K562 (cell line): Measurements from ENCODE around the gene MAP3K7CL. TPM values are rescaled to one million over a fixed set of nuclear protein-coding genes. Genes with fewer than 3 reads are reported as not detected.

ENCODE experiments used
- ATAC-seq: fragments of 200-7000 bp; cut with Tn5 transposase; 3 replicates; pipeline ENCODE4 v1.9.1; 2020; ENCODE audit warnings: moderate library complexity
- BruUV-seq: library from RNA; stranded (reverse); fragments of 400-500 nt; replicated peaks from 2 replicates; lab custom pipeline; 2021; lab: Mats Ljungman, UMichigan
- CTCF ChIA-PET: fragments of 300-600 bp; formaldehyde crosslinking; extraction: SDS; loops from one replicate; lab custom pipeline; 2021; ENCODE audit warnings: low intra/inter-chr PET ratio; lab: Yijun Ruan, JAX
- POLR2A ChIA-PET: fragments of 300-600, 350-650 bp; sonication (Branson Sonifier 250); formaldehyde crosslinking; extraction: SDS; loops from one replicate; lab custom pipeline; 2021; ENCODE audit warnings: antibody characterized with exemption, inconsistent platforms; lab: Yijun Ruan, JAX
- DNase-seq, 4 experiments: peaks; one replicate each; pipeline versions ENCODE4 v3.0.0 to v3.0.0-alpha.2; 2011 to 2018; ENCODE audit warnings: low spot score in 3 of 4, mixed read lengths in 3 of 4; ENCODE audit errors: extremely low read depth in 1 of 4
- FAIRE-seq: peaks from 2 replicates; lab custom pipeline; 2011; peaks lifted over from hg19 to GRCh38; lab: Jason Lieb, UNC
- H2AFZ ChIP-seq: 2 replicates; pipeline ENCODE4 v1.6.0; 2011; ENCODE audit warnings: low read depth, low read length, control low read depth, inconsistent platforms
- H3K27ac ChIP-seq: fragments of 200-600 bp; 3 replicates; pipeline ENCODE4 v1.8.0; 2011; ENCODE audit warnings: low read depth, mild to moderate bottlenecking, control low read depth, inconsistent platforms, low read length, moderate library complexity, mixed read lengths; ENCODE audit errors: extremely low read depth
- H3K27me3 ChIP-seq, 2 experiments: fragments of 300-600 bp in 1 of 2; 2 replicates in 1 of 2; 3 replicates in 1 of 2; pipeline versions ENCODE4 v1.6.0 to v1.8.0; 2011; ENCODE audit warnings: inconsistent platforms in 2 of 2, low read length in 2 of 2, mild to moderate bottlenecking in 1 of 2, mixed read lengths in 1 of 2, moderate library complexity in 1 of 2; ENCODE audit not compliant: control insufficient read depth in 2 of 2, insufficient read depth in 2 of 2
- H3K36me3 ChIP-seq: fragments of 300-600 bp; 3 replicates; pipeline ENCODE4 v1.8.0; 2011; ENCODE audit warnings: mild to moderate bottlenecking, low read length, inconsistent platforms; ENCODE audit not compliant: control insufficient read depth, insufficient read depth
- H3K4me1 ChIP-seq, 2 experiments: fragments of 200-600 bp in 1 of 2; replicated peaks in 1 of 2; 2 replicates in 1 of 2; 3 replicates in 1 of 2; pipeline versions ENCODE4 v1.5.1 to v1.8.0; 2011; ENCODE audit warnings: inconsistent platforms in 2 of 2, low read length in 2 of 2, mild to moderate bottlenecking in 1 of 2, mixed read lengths in 1 of 2, moderate library complexity in 1 of 2; ENCODE audit not compliant: control insufficient read depth in 2 of 2, insufficient read depth in 2 of 2
- H3K4me2 ChIP-seq: 2 replicates; pipeline ENCODE4 v1.6.1; 2011; ENCODE audit warnings: low read length, control low read depth, inconsistent platforms, mixed read lengths; ENCODE audit not compliant: insufficient read depth
- H3K4me3 ChIP-seq: fragments of 200-600 bp; sonication (generic), shearing (Covaris generic); 2 replicates; pipeline ENCODE4 v1.5.1; 2016; ENCODE audit warnings: control low read depth, inconsistent platforms
- H3K79me2 ChIP-seq: fragments of 200-600 bp; 3 replicates; pipeline ENCODE4 v1.8.0; 2011; ENCODE audit warnings: low read length, inconsistent platforms; ENCODE audit not compliant: control insufficient read depth, insufficient read depth
- H3K9ac ChIP-seq, 2 experiments: 2 replicates each; pipeline versions ENCODE4 v1.6.0 to v1.6.1; 2011; ENCODE audit warnings: low read depth in 2 of 2, low read length in 2 of 2, control low read depth in 1 of 2, inconsistent platforms in 1 of 2, mild to moderate bottlenecking in 1 of 2, mixed read lengths in 1 of 2; ENCODE audit not compliant: insufficient read depth in 1 of 2
- H3K9me1 ChIP-seq: one replicate; pipeline ENCODE4 v1.6.0; 2011; ENCODE audit warnings: inconsistent platforms, mild to moderate bottlenecking, low read length, moderate library complexity; ENCODE audit not compliant: control insufficient read depth, insufficient read depth
- H3K9me3 ChIP-seq: replicated peaks from 2 replicates; pipeline ENCODE4 v1.5.1; 2011; ENCODE audit warnings: low read depth, low read length, inconsistent platforms; ENCODE audit not compliant: control insufficient read depth, insufficient read depth
- H4K20me1 ChIP-seq: replicated peaks from 2 replicates; pipeline ENCODE4 v1.6.1; 2011; ENCODE audit warnings: low read length, inconsistent platforms, mixed read lengths; ENCODE audit not compliant: control insufficient read depth, insufficient read depth
- FOXM1 ChIP-seq, 2 experiments: fragments of 450-650 bp in 1 of 2; sonication (generic) in 1 of 2; formaldehyde crosslinking in 1 of 2; IDR thresholded peaks; 2 replicates each; pipeline versions ENCODE4 v1.6.1 to v1.9.0; 2017 to 2022; ENCODE audit warnings: low read depth in 2 of 2, mild to moderate bottlenecking in 2 of 2, missing genetic modification reagents in 1 of 2, moderate library complexity in 1 of 2
- GATAD2B ChIP-seq: fragments of 450-650 bp; IDR thresholded peaks from 2 replicates; pipeline ENCODE4 v1.6.1; 2017; ENCODE audit warnings: mild to moderate bottlenecking, borderline replicate concordance
- HCFC1 ChIP-seq: IDR thresholded peaks from 2 replicates; pipeline ENCODE4 v1.6.1; 2012; ENCODE audit warnings: low read depth, low read length, improper control_type of control experiment
- LCOR ChIP-seq: sonication (generic); formaldehyde crosslinking; IDR thresholded peaks from 2 replicates; pipeline ENCODE4 v1.8.0; 2022; ENCODE audit warnings: mild to moderate bottlenecking, missing genetic modification reagents
- MBD2 ChIP-seq: sonication (generic); IDR thresholded peaks from 2 replicates; pipeline ENCODE4 v1.6.1; 2016; ENCODE audit warnings: low read depth, borderline replicate concordance
- MEF2A ChIP-seq: IDR thresholded peaks from 2 replicates; pipeline ENCODE4 v1.6.1; 2011; ENCODE audit warnings: low read depth, mild to moderate bottlenecking, low read length, moderate library complexity; ENCODE audit not compliant: control insufficient read depth
- MNT ChIP-seq, 2 experiments: fragments of 450-650 bp; conservative IDR thresholded peaks; 2 replicates each; pipeline ENCODE4 v1.6.1; 2017; ENCODE audit warnings: mild to moderate bottlenecking in 2 of 2, moderate library complexity in 2 of 2
- MYNN ChIP-seq, 2 experiments: sonication (generic); formaldehyde crosslinking in 1 of 2; IDR thresholded peaks; 2 replicates each; pipeline versions ENCODE4 v1.5.0 to v1.6.1; 2016 to 2020; ENCODE audit warnings: antibody characterized with exemption in 1 of 2, missing genetic modification reagents in 1 of 2
- NR1H2 ChIP-seq: sonication (generic); formaldehyde crosslinking; IDR thresholded peaks from 2 replicates; pipeline ENCODE4 v1.4.0; 2020; ENCODE audit warnings: mild to moderate bottlenecking, missing genetic modification reagents
- POLR2B ChIP-seq: fragments of 450-650 bp; IDR thresholded peaks from 2 replicates; pipeline ENCODE4 v1.6.1; 2018; ENCODE audit warnings: low read depth; ENCODE audit not compliant: partially characterized antibody
- PTBP1 ChIP-seq: fragments of 200-400 bp; formaldehyde crosslinking; IDR thresholded peaks from 2 replicates; pipeline ENCODE4 v1.6.1; 2017; ENCODE audit warnings: low read depth, low read length
- RFX7 ChIP-seq: fragments of 250-450 bp; sonication (Bioruptor Pico); IDR thresholded peaks from 2 replicates; pipeline ENCODE4 v1.5.1; 2021; ENCODE audit warnings: mild to moderate bottlenecking
- SMARCB1 ChIP-seq: IDR thresholded peaks from 2 replicates; pipeline ENCODE4 v1.6.1; 2011; ENCODE audit warnings: improper control_type of control experiment, low read depth; ENCODE audit not compliant: insufficient read length
- STAT5A ChIP-seq: IDR thresholded peaks from 2 replicates; pipeline ENCODE4 v1.6.1; 2012; ENCODE audit warnings: low read length, inconsistent platforms, borderline replicate concordance
- TBP ChIP-seq: optimal IDR thresholded peaks from 2 replicates; pipeline ENCODE3; 2011; ENCODE audit warnings: low read depth, low read length, improper control_type of control experiment
- ZC3H11A ChIP-seq: IDR thresholded peaks from 2 replicates; pipeline ENCODE4 v1.6.1; 2012; ENCODE audit warnings: low read depth, low read length, improper control_type of control experiment
- ZNF444 ChIP-seq: fragments of 250-450 bp; sonication (Bioruptor Pico); IDR thresholded peaks from 2 replicates; pipeline ENCODE4 v1.4.0; 2020; ENCODE audit warnings: mild to moderate bottlenecking, moderate library complexity
- WGBS: fragments of 100-300 bp; shearing (Covaris generic); methylation state at CpG from one replicate; pipeline ENCODE4 v1.1.6; 2016; ENCODE audit warnings: low coverage, mixed read lengths; ENCODE audit not compliant: insufficient coverage; ENCODE audit errors: missing lambda C conversion rate; 5-methylcytosine and 5-hydroxymethylcytosine counted together
- in situ Hi-C: fragments of 300-500 bp; cut with MboI; formaldehyde crosslinking; loops from 4 replicates; pipeline ENCODE4 v1.15.0; 2018; ENCODE audit warnings: inconsistent platforms, mixed read lengths
- intact Hi-C: fragments of 100-400 bp; cut with micrococcal nuclease; formaldehyde crosslinking; loops from 2 replicates; pipeline ENCODE4 v1.14.2; 2022
- polyA plus RNA-seq, 8 experiments: library from polyadenylated mRNA; depleted of rRNA in 4 of 8; stranded (reverse) in 5 of 8; unstranded in 3 of 8; fragments of >200 nt; fragmentation: Nextera tagmentation in 2 of 8; fragmentation: Illumina TruSeq in 1 of 8; extraction: Ambion mirVana in 2 of 8; extraction: Trizol in 1 of 8; gene quantifications; 2 replicates each; pipeline versions ENCODE4 v1.2.1 to v1.2.3, GENCODE V29; 2011 to 2014; ENCODE audit warnings: inconsistent platforms in 1 of 8, missing spikeins in 1 of 8
- total RNA-seq, 7 experiments: library from RNA; depleted of rRNA in 6 of 7; stranded (reverse); fragments of >200 nt in 6 of 7; fragmentation: Illumina TruSeq in 2 of 7; extraction: Trizol in 2 of 7; gene quantifications; 2 replicates each; pipeline versions ENCODE4 v1.2.1 to v1.2.3, GENCODE V29; 2011 to 2021; ENCODE audit warnings: low replicate concordance in 1 of 7
- TF ChIP-seq, protein P1 (sequence below): sonication (generic); formaldehyde crosslinking; IDR thresholded peaks from 2 replicates; pipeline ENCODE4 v1.8.1; 2023; ENCODE audit warnings: mild to moderate bottlenecking, missing genetic modification reagents

Gene MAP3K7CL
- total and polyA plus RNA-seq, 9 of the 15 experiments (the other 6 are each of a cell fraction or from before 2014, with no cell fraction given), result 0.13 to 0.15 (median 0.14) TPM; not detected in 6

DNA sequence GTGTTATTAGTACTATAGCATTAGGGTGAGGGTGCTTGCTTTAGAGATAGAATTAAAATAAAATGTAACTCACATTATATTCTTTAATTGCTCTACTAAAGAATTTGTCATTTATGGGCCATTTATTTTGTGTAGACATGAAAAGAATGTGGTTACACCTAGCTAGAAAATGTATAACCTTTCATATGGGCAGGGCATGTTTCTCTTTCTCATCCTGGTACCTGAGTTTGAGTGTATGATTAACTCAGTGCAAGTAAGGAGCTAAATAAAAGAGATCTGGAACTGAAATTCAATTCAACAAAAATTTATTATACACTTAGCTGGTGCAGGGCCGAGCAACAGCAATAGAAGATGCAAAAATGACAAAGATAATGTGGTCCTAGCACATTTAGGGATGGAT lies 47.4 kb downstream of the MAP3K7CL start (continued):
- TF ChIP-seq ZNF444 (CRISPR knock-in tag) (no peak), PTBP1 (no peak)

DNA sequence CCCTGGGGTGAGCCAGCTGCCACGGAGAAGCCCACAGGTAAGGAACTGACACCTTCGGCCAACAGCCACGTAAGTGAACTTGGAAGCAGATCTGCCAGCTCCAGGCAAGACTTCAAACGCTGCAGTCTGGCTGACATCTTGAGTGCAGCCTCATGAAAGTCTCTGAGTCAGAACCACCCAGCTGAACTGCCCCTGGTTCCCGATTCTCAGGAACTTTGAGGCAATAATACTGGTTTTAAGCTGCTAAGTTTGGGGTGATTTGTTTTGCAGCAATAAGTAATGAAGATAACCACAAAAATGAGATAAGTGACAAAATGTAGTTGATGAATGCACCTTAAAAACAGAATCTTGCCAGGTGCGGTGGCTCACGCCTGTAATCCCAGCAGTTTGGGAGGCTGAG lies 48.5 kb downstream of the MAP3K7CL start:
- intact Hi-C loops (no loop called here), in situ Hi-C loops (no loop called here)
- peaks cover 0 to 5% of the 10 kb centered on the region in 2 experiments; a peak in 1 of 5 replicates for H3K4me1 ChIP-seq
- FAIRE-seq, result no peak
- no peaks in the 10 kb centered on the region for H3K9me3 ChIP-seq
- H4K20me1 ChIP-seq, result no peaks in the 10 kb centered on the region
- no peak overlapping the region for H3K4me3 ChIP-seq
- ChIA-PET POLR2A (no interaction called here), CTCF (no interaction called here)
- H3K79me2 ChIP-seq, result no peaks in the 10 kb centered on the region
- TF ChIP-seq STAT5A (no peak), RFX7 (CRISPR knock-in tag) (no peak), TBP (no peak), MNT (conservative IDR thresholded peaks at IDR 0.05) (no peak), MYNN (IDR thresholded peaks at IDR 0.05) (no peak), MYNN (CRISPR knock-in tag; IDR thresholded peaks at IDR 0.05) (no peak), FOXM1 (IDR thresholded peaks at IDR 0.05; ENCODE audit: low read depth) (no peak), FOXM1 (CRISPR knock-in tag; IDR thresholded peaks at IDR 0.05; ENCODE audit: low read depth) (no peak), MEF2A (no peak), MBD2 (no peak), NR1H2 (CRISPR knock-in tag) (no peak), LCOR (CRISPR knock-in tag) (no peak), GATAD2B (no peak), HCFC1 (no peak), POLR2B (no peak), PTBP1 (no peak), SMARCB1 (no peak), ZC3H11A (no peak)
- TF ChIP-seq, protein P1, sequence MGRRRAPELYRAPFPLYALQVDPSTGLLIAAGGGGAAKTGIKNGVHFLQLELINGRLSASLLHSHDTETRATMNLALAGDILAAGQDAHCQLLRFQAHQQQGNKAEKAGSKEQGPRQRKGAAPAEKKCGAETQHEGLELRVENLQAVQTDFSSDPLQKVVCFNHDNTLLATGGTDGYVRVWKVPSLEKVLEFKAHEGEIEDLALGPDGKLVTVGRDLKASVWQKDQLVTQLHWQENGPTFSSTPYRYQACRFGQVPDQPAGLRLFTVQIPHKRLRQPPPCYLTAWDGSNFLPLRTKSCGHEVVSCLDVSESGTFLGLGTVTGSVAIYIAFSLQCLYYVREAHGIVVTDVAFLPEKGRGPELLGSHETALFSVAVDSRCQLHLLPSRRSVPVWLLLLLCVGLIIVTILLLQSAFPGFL (CRISPR knock-in tag), result no peak
- H3K36me3 ChIP-seq, result no peaks in the 10 kb centered on the region
- no peak for DNase-seq
- WGBS, result 0% methylated on average over 7 of the region's 7 CpGs
- no peak overlapping the region for H2AFZ ChIP-seq
- H3K27me3 ChIP-seq, result peaks cover 15 to 25% of the 10 kb centered on the region in 2 experiments
- no peak for ATAC-seq
- H3K9ac ChIP-seq, result no peak overlapping the region
- H3K4me2 ChIP-seq, result no peak overlapping the region
- no peak overlapping the region for H3K27ac ChIP-seq
- no peaks in the 10 kb centered on the region for H3K9me1 ChIP-seq
- BruUV-seq, result no TSS peak
